ENCODE results near the gene IGF1R.
A peak's percentile ranks its signal among the peaks of the same experiment; 100 is the strongest.
"Not testable (repeated sequence)": the region's sequence is repeated elsewhere in the genome, so short reads cannot be mapped to it uniquely, and the experiment has no call there.

IGF1R gene

GRCh38 chr15:98967096-98967495 lies 318.8 kb downstream of the IGF1R start:
- DNase-seq, result no peak

- DNase-seq, result no peak
Measured at GRCh38 chr15:98967916-98968315, 319.6 kb downstream of the IGF1R start.

GRCh38 chr15:98968576-98968975 lies 320.2 kb downstream of the IGF1R start:
- DNase-seq, result no peak

GRCh38 chr15:98969126-98969735 lies 320.9 kb downstream of the IGF1R start:
- DNase-seq, result no peak

GRCh38 chr15:98970799-98971198 lies 322.5 kb downstream of the IGF1R start:
- no peak for DNase-seq

- DNase-seq, result no peak
Measured at GRCh38 chr15:98976500-98976899, 328.2 kb downstream of the IGF1R start.

- DNase-seq, result no peak
Measured at GRCh38 chr15:98977441-98977840, 329.1 kb downstream of the IGF1R start.

- peak in 1 of 2 donors; percentile 2 for DNase-seq
Measured at GRCh38 chr15:98978153-98978552, 329.8 kb downstream of the IGF1R start.

- no peak for DNase-seq
Measured at GRCh38 chr15:98980899-98981228, 332.5 kb downstream of the IGF1R start.

GRCh38 chr15:98981851-98982722 lies 333.7 kb downstream of the IGF1R start:
- DNase-seq, result no peak

GRCh38 chr15:98983334-98983733 lies 335.0 kb downstream of the IGF1R start:
- peak; percentile 22 to 56 for DNase-seq

- DNase-seq, result no peak
Measured at GRCh38 chr15:98986281-98986680, 337.9 kb downstream of the IGF1R start.

- no peak for DNase-seq
Measured at GRCh38 chr15:98994892-98995291, 346.6 kb downstream of the IGF1R start.

- DNase-seq, result no peak
Measured at GRCh38 chr15:98996169-98996568, 347.8 kb downstream of the IGF1R start.

GRCh38 chr15:98996624-98997023 lies 348.3 kb downstream of the IGF1R start:
- DNase-seq, result no peak

- DNase-seq, result no peak
Measured at GRCh38 chr15:98997312-98997711, 349.0 kb downstream of the IGF1R start.

GRCh38 chr15:98997755-98998154 lies 349.4 kb downstream of the IGF1R start:
- no peak for DNase-seq

- DNase-seq, result no peak
Measured at GRCh38 chr15:98998279-98998678, 349.9 kb downstream of the IGF1R start.

- DNase-seq, result no peak
Measured at GRCh38 chr15:98999233-98999632, 350.9 kb downstream of the IGF1R start.

GRCh38 chr15:99002226-99002625 lies 353.9 kb downstream of the IGF1R start:
- no peak for DNase-seq

GRCh38 chr15:99003317-99003716 lies 355.0 kb downstream of the IGF1R start:
- not testable (repeated sequence) for DNase-seq

GRCh38 chr15:99004998-99005974 lies 356.9 kb downstream of the IGF1R start:
- not testable (repeated sequence) for DNase-seq

- no peak for DNase-seq
Measured at GRCh38 chr15:99006146-99006545, 357.8 kb downstream of the IGF1R start.

Data from inflammatory macrophage (primary cell).